Measurements from ENCODE around the gene AMDHD1. TPM values are rescaled to one million over a fixed set of nuclear protein-coding genes. Genes with fewer than 3 reads are reported as not detected.
"Not testable (repeated sequence)": the region's sequence is repeated elsewhere in the genome, so short reads cannot be mapped to it uniquely, and the experiment has no call there.

AMDHD1 gene
- total RNA-seq, 1 donor from 2014 or later, result not detected

GRCh38 chr12:95962222-95962621, 19.1 kb downstream of the AMDHD1 start:
- H3K36me3 Mint-ChIP-seq (ENCODE audit: low read depth, unreplicated experiment), result no peaks in the 10 kb centered on the region
- no peaks in the 10 kb centered on the region for H3K9me3 Mint-ChIP-seq (ENCODE audit: unreplicated experiment)
- no peak for DNase-seq (ENCODE audit: low spot score)
- no peaks in the 10 kb centered on the region for H3K4me1 Mint-ChIP-seq (ENCODE audit: unreplicated experiment)
- H3K4me3 Mint-ChIP-seq (ENCODE audit: unreplicated experiment), result no peak overlapping the region
- no peak overlapping the region for H3K27ac Mint-ChIP-seq (ENCODE audit: unreplicated experiment)
- no peak for TF ChIP-seq CTCF (IDR thresholded peaks at IDR 0.05; ENCODE audit: unreplicated experiment)
- H3K27me3 Mint-ChIP-seq (ENCODE audit: unreplicated experiment), result peaks cover 2% of the 10 kb centered on the region

GRCh38 chr12:95963096-95963495, 20.0 kb downstream of the AMDHD1 start:
- no peaks in the 10 kb centered on the region for H3K4me1 Mint-ChIP-seq (ENCODE audit: unreplicated experiment)
- no peak for DNase-seq (ENCODE audit: low spot score)
- H3K27ac Mint-ChIP-seq (ENCODE audit: unreplicated experiment), result no peak overlapping the region
- TF ChIP-seq CTCF (IDR thresholded peaks at IDR 0.05; ENCODE audit: unreplicated experiment), result no peak
- peaks cover 2% of the 10 kb centered on the region for H3K27me3 Mint-ChIP-seq (ENCODE audit: unreplicated experiment)
- H3K4me3 Mint-ChIP-seq (ENCODE audit: unreplicated experiment), result no peak overlapping the region
- H3K36me3 Mint-ChIP-seq (ENCODE audit: low read depth, unreplicated experiment), result no peaks in the 10 kb centered on the region
- no peaks in the 10 kb centered on the region for H3K9me3 Mint-ChIP-seq (ENCODE audit: unreplicated experiment)

- Mint-ChIP-seq H3K27ac (ENCODE audit: unreplicated experiment) (no peak overlapping the region), H3K9me3 (ENCODE audit: unreplicated experiment) (no peaks in the 10 kb centered on the region), H3K27me3 (ENCODE audit: unreplicated experiment) (peaks cover 3% of the 10 kb centered on the region), H3K4me3 (ENCODE audit: unreplicated experiment) (no peak overlapping the region), H3K4me1 (ENCODE audit: unreplicated experiment) (no peaks in the 10 kb centered on the region), H3K36me3 (ENCODE audit: low read depth, unreplicated experiment) (peaks cover 5% of the 10 kb centered on the region)
- DNase-seq (ENCODE audit: low spot score), result no peak
- TF ChIP-seq CTCF (IDR thresholded peaks at IDR 0.05; ENCODE audit: unreplicated experiment), result no peak
Observed at GRCh38 chr12:95966287-95966870, 23.2 kb downstream of the AMDHD1 start.

GRCh38 chr12:95967301-95967700, 24.2 kb downstream of the AMDHD1 start:
- no peaks in the 10 kb centered on the region for H3K4me1 Mint-ChIP-seq (ENCODE audit: unreplicated experiment)
- no peak overlapping the region for H3K27ac Mint-ChIP-seq (ENCODE audit: unreplicated experiment)
- no peaks in the 10 kb centered on the region for H3K9me3 Mint-ChIP-seq (ENCODE audit: unreplicated experiment)
- H3K36me3 Mint-ChIP-seq (ENCODE audit: low read depth, unreplicated experiment), result peaks cover 5% of the 10 kb centered on the region
- peaks cover 5% of the 10 kb centered on the region for H3K27me3 Mint-ChIP-seq (ENCODE audit: unreplicated experiment)
- DNase-seq (ENCODE audit: low spot score), result no peak
- TF ChIP-seq CTCF (IDR thresholded peaks at IDR 0.05; ENCODE audit: unreplicated experiment), result no peak
- no peak overlapping the region for H3K4me3 Mint-ChIP-seq (ENCODE audit: unreplicated experiment)

- H3K9me3 Mint-ChIP-seq (ENCODE audit: unreplicated experiment); H3K27ac Mint-ChIP-seq (ENCODE audit: unreplicated experiment); DNase-seq (ENCODE audit: low spot score); H3K27me3 Mint-ChIP-seq (ENCODE audit: unreplicated experiment); H3K4me3 Mint-ChIP-seq (ENCODE audit: unreplicated experiment); H3K4me1 Mint-ChIP-seq (ENCODE audit: unreplicated experiment); H3K36me3 Mint-ChIP-seq (ENCODE audit: low read depth, unreplicated experiment): not testable (repeated sequence)
Observed at GRCh38 chr12:95969116-95969515, 26.0 kb downstream of the AMDHD1 start.
